HEK293 (cell line): ENCODE measurements around the gene SNCAIP.

Source experiments
- TCF7L2 ChIP-seq: IDR thresholded peaks from 2 replicates; pipeline ENCODE4 v1.6.1; 2011; ENCODE audit warnings: low read depth, mild to moderate bottlenecking, inconsistent platforms, low read length, moderate library complexity, borderline replicate concordance
- ZNF202 ChIP-seq: fragments of 450-650 bp; formaldehyde crosslinking; IDR thresholded peaks from 2 replicates; pipeline ENCODE4 v1.5.1; 2016; ENCODE audit warnings: missing biosample characterization, missing genetic modification characterization, borderline replicate concordance
- ZNF223 ChIP-seq: fragments of 450-650 bp; formaldehyde crosslinking; IDR thresholded peaks from 2 replicates; pipeline ENCODE4 v1.5.1; 2016; ENCODE audit warnings: missing biosample characterization, missing genetic modification characterization
- ZNF391 ChIP-seq: fragments of 450-650 bp; formaldehyde crosslinking; IDR thresholded peaks from 2 replicates; pipeline ENCODE4 v1.5.1; 2016; ENCODE audit warnings: low read depth, missing biosample characterization, missing genetic modification characterization, borderline replicate concordance
- ZNF510 ChIP-seq: fragments of 450-650 bp; formaldehyde crosslinking; IDR thresholded peaks from 2 replicates; pipeline ENCODE4 v1.5.1; 2018; ENCODE audit warnings: mild to moderate bottlenecking, missing genetic modification characterization, missing biosample characterization; ENCODE audit not compliant: insufficient replicate concordance
- TF ChIP-seq, protein P1 (sequence below): fragments of 450-650 bp; formaldehyde crosslinking; IDR thresholded peaks from 2 replicates; pipeline ENCODE4 v1.5.1; 2016; ENCODE audit warnings: missing biosample characterization, missing genetic modification characterization
- TF ChIP-seq, protein P2 (sequence below): fragments of 450-650 bp; formaldehyde crosslinking; IDR thresholded peaks from 2 replicates; pipeline ENCODE4 v1.5.1; 2016; ENCODE audit warnings: missing biosample characterization, missing genetic modification characterization
- TF ChIP-seq, protein P3 (sequence below): fragments of 450-650 bp; formaldehyde crosslinking; IDR thresholded peaks from 2 replicates; pipeline ENCODE4 v1.5.1; 2016; ENCODE audit warnings: missing biosample characterization, missing genetic modification characterization, borderline replicate concordance

DNA sequence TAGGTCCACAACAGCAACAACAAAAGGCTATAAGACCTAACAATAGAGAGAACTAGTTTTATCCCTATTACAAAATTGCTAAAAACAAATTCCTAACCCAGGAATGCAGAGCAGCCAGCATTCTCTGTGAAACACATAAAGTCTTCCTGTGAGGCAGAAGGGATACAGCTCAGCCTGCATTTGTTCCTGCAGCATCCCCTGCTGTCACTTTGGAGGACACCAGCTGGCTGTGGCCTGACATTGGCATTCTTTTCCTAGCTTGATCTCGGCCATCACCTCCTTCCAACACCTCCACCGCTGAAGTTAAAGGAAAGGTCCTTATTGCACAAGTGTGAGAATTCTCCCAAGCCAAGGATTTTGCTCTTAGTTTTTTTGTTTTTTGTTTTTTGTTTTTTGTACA lies 186.1 kb downstream of the SNCAIP start:
- TF ChIP-seq ZNF223 (tag by site-specific recombination) (no peak), ZNF391 (tag by site-specific recombination) (no peak), ZNF510 (tag by site-specific recombination) (no peak), TCF7L2 (no peak), ZNF202 (no peak)
- TF ChIP-seq, protein P1, sequence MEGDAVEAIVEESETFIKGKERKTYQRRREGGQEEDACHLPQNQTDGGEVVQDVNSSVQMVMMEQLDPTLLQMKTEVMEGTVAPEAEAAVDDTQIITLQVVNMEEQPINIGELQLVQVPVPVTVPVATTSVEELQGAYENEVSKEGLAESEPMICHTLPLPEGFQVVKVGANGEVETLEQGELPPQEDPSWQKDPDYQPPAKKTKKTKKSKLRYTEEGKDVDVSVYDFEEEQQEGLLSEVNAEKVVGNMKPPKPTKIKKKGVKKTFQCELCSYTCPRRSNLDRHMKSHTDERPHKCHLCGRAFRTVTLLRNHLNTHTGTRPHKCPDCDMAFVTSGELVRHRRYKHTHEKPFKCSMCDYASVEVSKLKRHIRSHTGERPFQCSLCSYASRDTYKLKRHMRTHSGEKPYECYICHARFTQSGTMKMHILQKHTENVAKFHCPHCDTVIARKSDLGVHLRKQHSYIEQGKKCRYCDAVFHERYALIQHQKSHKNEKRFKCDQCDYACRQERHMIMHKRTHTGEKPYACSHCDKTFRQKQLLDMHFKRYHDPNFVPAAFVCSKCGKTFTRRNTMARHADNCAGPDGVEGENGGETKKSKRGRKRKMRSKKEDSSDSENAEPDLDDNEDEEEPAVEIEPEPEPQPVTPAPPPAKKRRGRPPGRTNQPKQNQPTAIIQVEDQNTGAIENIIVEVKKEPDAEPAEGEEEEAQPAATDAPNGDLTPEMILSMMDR = peak; percentile 87
- TF ChIP-seq, protein P2, sequence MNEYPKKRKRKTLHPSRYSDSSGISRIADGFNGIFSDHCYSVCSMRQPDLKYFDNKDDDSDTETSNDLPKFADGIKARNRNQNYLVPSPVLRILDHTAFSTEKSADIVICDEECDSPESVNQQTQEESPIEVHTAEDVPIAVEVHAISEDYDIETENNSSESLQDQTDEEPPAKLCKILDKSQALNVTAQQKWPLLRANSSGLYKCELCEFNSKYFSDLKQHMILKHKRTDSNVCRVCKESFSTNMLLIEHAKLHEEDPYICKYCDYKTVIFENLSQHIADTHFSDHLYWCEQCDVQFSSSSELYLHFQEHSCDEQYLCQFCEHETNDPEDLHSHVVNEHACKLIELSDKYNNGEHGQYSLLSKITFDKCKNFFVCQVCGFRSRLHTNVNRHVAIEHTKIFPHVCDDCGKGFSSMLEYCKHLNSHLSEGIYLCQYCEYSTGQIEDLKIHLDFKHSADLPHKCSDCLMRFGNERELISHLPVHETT = no peak
- TF ChIP-seq, protein P3, sequence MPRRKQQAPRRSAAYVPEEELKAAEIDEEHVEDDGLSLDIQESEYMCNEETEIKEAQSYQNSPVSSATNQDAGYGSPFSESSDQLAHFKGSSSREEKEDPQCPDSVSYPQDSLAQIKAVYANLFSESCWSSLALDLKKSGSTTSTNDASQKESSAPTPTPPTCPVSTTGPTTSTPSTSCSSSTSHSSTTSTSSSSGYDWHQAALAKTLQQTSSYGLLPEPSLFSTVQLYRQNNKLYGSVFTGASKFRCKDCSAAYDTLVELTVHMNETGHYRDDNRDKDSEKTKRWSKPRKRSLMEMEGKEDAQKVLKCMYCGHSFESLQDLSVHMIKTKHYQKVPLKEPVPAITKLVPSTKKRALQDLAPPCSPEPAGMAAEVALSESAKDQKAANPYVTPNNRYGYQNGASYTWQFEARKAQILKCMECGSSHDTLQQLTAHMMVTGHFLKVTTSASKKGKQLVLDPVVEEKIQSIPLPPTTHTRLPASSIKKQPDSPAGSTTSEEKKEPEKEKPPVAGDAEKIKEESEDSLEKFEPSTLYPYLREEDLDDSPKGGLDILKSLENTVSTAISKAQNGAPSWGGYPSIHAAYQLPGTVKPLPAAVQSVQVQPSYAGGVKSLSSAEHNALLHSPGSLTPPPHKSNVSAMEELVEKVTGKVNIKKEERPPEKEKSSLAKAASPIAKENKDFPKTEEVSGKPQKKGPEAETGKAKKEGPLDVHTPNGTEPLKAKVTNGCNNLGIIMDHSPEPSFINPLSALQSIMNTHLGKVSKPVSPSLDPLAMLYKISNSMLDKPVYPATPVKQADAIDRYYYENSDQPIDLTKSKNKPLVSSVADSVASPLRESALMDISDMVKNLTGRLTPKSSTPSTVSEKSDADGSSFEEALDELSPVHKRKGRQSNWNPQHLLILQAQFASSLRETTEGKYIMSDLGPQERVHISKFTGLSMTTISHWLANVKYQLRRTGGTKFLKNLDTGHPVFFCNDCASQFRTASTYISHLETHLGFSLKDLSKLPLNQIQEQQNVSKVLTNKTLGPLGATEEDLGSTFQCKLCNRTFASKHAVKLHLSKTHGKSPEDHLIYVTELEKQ (tag by site-specific recombination) = no peak
